Right lobe of liver (tissue), 6 donors: ENCODE measurements around the gene SUGCT. TPM values are rescaled to one million over a fixed set of nuclear protein-coding genes. Genes with fewer than 3 reads are reported as not detected.

Experiments used
- ATAC-seq, 4 donors: fragments of 200-7000 bp; cut with Tn5 transposase; one replicate each; pipeline ENCODE4 v1.9.1; 2020; ENCODE audit warnings: mild to moderate bottlenecking in 4 of 4, moderate library complexity in 4 of 4
- DNase-seq, 3 donors: peaks; one replicate each; pipeline ENCODE4 v3.0.0-alpha.2; 2020
- H3K27ac ChIP-seq, 3 donors: fragments of 200-600 bp; one replicate each; pipeline ENCODE4 v1.8.0; 2022
- H3K27me3 ChIP-seq, 2 donors: fragments of 200-600 bp; one replicate each; pipeline ENCODE4 v1.8.0; 2022
- H3K36me3 ChIP-seq, 4 donors: fragments of 200-600 bp; sonication (generic) in 1 of 4; one replicate each; pipeline versions ENCODE4 v1.5.1 to v1.8.0; 2017 to 2022; ENCODE audit warnings: control low read depth in 1 of 4
- H3K4me1 ChIP-seq, 4 donors: fragments of 200-600 bp; sonication (generic) in 1 of 4; one replicate each; pipeline versions ENCODE4 v1.5.1 to v1.8.0; 2017 to 2022; ENCODE audit warnings: control low read depth in 1 of 4
- H3K4me3 ChIP-seq, 3 donors: fragments of 200-600 bp; one replicate each; pipeline ENCODE4 v1.8.0; 2022
- H3K9me3 ChIP-seq, 4 donors: fragments of 200-600 bp; sonication (generic) in 1 of 4; one replicate each; pipeline versions ENCODE4 v1.5.1 to v1.8.0; 2017 to 2022; ENCODE audit warnings: control low read depth in 1 of 4
- CTCF ChIP-seq, 4 donors: fragments of 200-600 bp in 3 of 4; fragments of 450-650 bp in 1 of 4; IDR thresholded peaks; one replicate each; pipeline versions ENCODE4 v1.5.1 to v1.8.0; 2016 to 2022; ENCODE audit warnings: antibody characterized with exemption in 4 of 4, mild to moderate bottlenecking in 2 of 4
- POLR2A ChIP-seq: fragments of 450-650 bp; IDR thresholded peaks from one replicate; pipeline ENCODE4 v1.6.1; 2017; ENCODE audit warnings: antibody characterized with exemption, mild to moderate bottlenecking
- WGBS: methylation state at CpG from one replicate; pipeline ENCODE4 v1.1.6; 2018; ENCODE audit warnings: low coverage, low lambda C conversion rate; ENCODE audit not compliant: insufficient coverage; ENCODE audit errors: missing lambda C conversion rate; 5-methylcytosine and 5-hydroxymethylcytosine counted together
- intact Hi-C, 2 donors: fragments of 100-400 bp; cut with DNase I; formaldehyde crosslinking; loops; one replicate each; pipeline versions ENCODE4 v1.11.2 to v1.14.1; 2022
- total RNA-seq, 6 experiments: library from RNA; depleted of rRNA in 2 of 6; stranded (reverse); fragments of >200 nt in 2 of 6; fragmentation: NEBNext Ultra II Directional in 3 of 6; extraction: Animal tissue kit (Norgen Biotek cat#: 25700) in 3 of 6; gene quantifications; one replicate each; pipeline versions ENCODE4 v1.1.0 to v1.2.4, GENCODE V29; 2016 to 2023
- donor health status: DM: no; HTN: yes; CAD: no.
- donor health status: DM: no; HTN: no; CAD: no.
- donor health status: DM: no; HTN: no; CAD: no.
- donor health status: DM: no; HTN: yes; CAD: no.
- donor health status: DM: no; HTN: yes; CAD: no.

Gene SUGCT
- total RNA-seq, 6 experiments from 2014 or later, result 10.1 to 21.0 (median 14.2) TPM

- H3K9me3 ChIP-seq, result no peaks in the 10 kb centered on the region
- DNase-seq (no peak), ATAC-seq (no peak)
- no peak overlapping the region for H3K4me3 ChIP-seq
- H3K36me3 ChIP-seq, result no peaks in the 10 kb centered on the region
- 65% methylated on average over 2 of the region's 2 CpGs for WGBS
- peaks cover 0 to 10% (median 0%) of the 10 kb centered on the region in 4 donors for H3K4me1 ChIP-seq
- TF ChIP-seq POLR2A (no peak), CTCF (IDR thresholded peaks at IDR 0.05) (no peak)
- no peaks in the 10 kb centered on the region for H3K27me3 ChIP-seq
- H3K27ac ChIP-seq, result no peak overlapping the region
- intact Hi-C loops, result no loop called here
Measured at GRCh38 chr7:40219917-40220316, 85.1 kb downstream of the SUGCT start.

GRCh38 chr7:40220421-40220911 is 85.7 kb downstream of the SUGCT start:
- Histone ChIP-seq H3K9me3 (no peaks in the 10 kb centered on the region), H3K4me3 (no peak overlapping the region), H3K4me1 (peaks cover 0 to 10% (median 0%) of the 10 kb centered on the region in 4 donors), H3K27ac (no peak overlapping the region), H3K36me3 (no peaks in the 10 kb centered on the region), H3K27me3 (no peaks in the 10 kb centered on the region)
- DNase-seq (no peak), ATAC-seq (peak in 1 of 4 donors; percentile 60)
- intact Hi-C loops, result no loop called here
- TF ChIP-seq POLR2A, result no peak
- TF ChIP-seq CTCF (IDR thresholded peaks at IDR 0.05), result no peak

GRCh38 chr7:40221836-40222235 is 87.0 kb downstream of the SUGCT start:
- TF ChIP-seq POLR2A, result no peak
- TF ChIP-seq CTCF (IDR thresholded peaks at IDR 0.05), result no peak
- intact Hi-C loops, result no loop called here
- Histone ChIP-seq H3K27ac (no peak overlapping the region), H3K36me3 (no peaks in the 10 kb centered on the region), H3K27me3 (no peaks in the 10 kb centered on the region), H3K9me3 (no peaks in the 10 kb centered on the region), H3K4me1 (peaks cover 0 to 10% (median 0%) of the 10 kb centered on the region in 4 donors), H3K4me3 (no peak overlapping the region)
- ATAC-seq (peak in 1 of 4 donors; percentile 45), DNase-seq (no peak)
- WGBS, result 55% methylated on average over 2 of the region's 2 CpGs

GRCh38 chr7:40223451-40224127 is 88.8 kb downstream of the SUGCT start:
- 26% methylated on average over 2 of the region's 2 CpGs for WGBS

More at GRCh38 chr7:40223451-40224127, 88.8 kb downstream of the SUGCT start:
- Histone ChIP-seq H3K9me3 (no peaks in the 10 kb centered on the region), H3K36me3 (no peaks in the 10 kb centered on the region), H3K4me3 (peak overlapping the region in 1 of 3 donors; percentile 0), H3K4me1 (peaks cover 0 to 10% (median 0%) of the 10 kb centered on the region in 4 donors), H3K27me3 (no peaks in the 10 kb centered on the region), H3K27ac (peak overlapping the region in 2 of 3 donors; percentile 58 to 84)
- intact Hi-C loops, result no loop called here
- DNase-seq (no peak), ATAC-seq (peak; percentile 85 to 94 (median 88))
- TF ChIP-seq POLR2A (no peak), CTCF (IDR thresholded peaks at IDR 0.05) (no peak)
